Fibroblast of lung (primary cell): ENCODE data around the gene SULT4A1. TPM values are rescaled to one million over a fixed set of nuclear protein-coding genes. Genes with fewer than 3 reads are reported as not detected.

Source experiments
- DNase-seq, 2 donors: peaks; one replicate each; pipeline versions ENCODE4 v3.0.0 to v3.0.0-alpha.2; 2010; ENCODE audit warnings: low read depth in 2 of 2
- H2AFZ ChIP-seq: 2 replicates; pipeline ENCODE4 v1.5.1; 2012; ENCODE audit warnings: low read length, control low read depth, inconsistent platforms
- H3K27ac ChIP-seq: 2 replicates; pipeline ENCODE4 v1.5.1; 2011; ENCODE audit warnings: low read length, control low read depth; ENCODE audit not compliant: insufficient read depth
- H3K27me3 ChIP-seq: 2 replicates; pipeline ENCODE4 v1.5.1; 2011; ENCODE audit warnings: mild to moderate bottlenecking, low read length; ENCODE audit not compliant: control insufficient read depth, insufficient read depth
- H3K36me3 ChIP-seq: 2 replicates; pipeline ENCODE4 v1.5.1; 2011; ENCODE audit warnings: low read length; ENCODE audit not compliant: control insufficient read depth, insufficient read depth
- H3K4me1 ChIP-seq: 2 replicates; pipeline ENCODE4 v1.5.1; 2011; ENCODE audit warnings: low read length; ENCODE audit not compliant: control insufficient read depth, insufficient read depth; ENCODE audit errors: extremely low read depth
- H3K4me2 ChIP-seq: 2 replicates; pipeline ENCODE4 v1.5.1; 2011; ENCODE audit warnings: low read length, control low read depth; ENCODE audit not compliant: insufficient read depth; ENCODE audit errors: extremely low read depth
- H3K4me3 ChIP-seq, 4 experiments: fragments of 200-600 bp in 1 of 4; sonication (generic) in 1 of 4; replicated peaks in 1 of 4; 2 replicates each; pipeline ENCODE4 v1.5.1; 2011 to 2016; ENCODE audit warnings: low read length in 4 of 4, low read depth in 3 of 4, mild to moderate bottlenecking in 3 of 4, control low read depth in 2 of 4, inconsistent platforms in 1 of 4, mixed read lengths in 1 of 4; ENCODE audit not compliant: insufficient read depth in 1 of 4; ENCODE audit errors: control extremely low read depth in 1 of 4
- H3K79me2 ChIP-seq: 2 replicates; pipeline ENCODE4 v1.5.1; 2012; ENCODE audit warnings: mild to moderate bottlenecking, low read length, inconsistent platforms; ENCODE audit not compliant: control insufficient read depth, insufficient read depth
- H3K9ac ChIP-seq: 2 replicates; pipeline ENCODE4 v1.5.1; 2011; ENCODE audit warnings: mild to moderate bottlenecking, low read length, control low read depth; ENCODE audit not compliant: insufficient read depth
- H3K9me3 ChIP-seq: 2 replicates; pipeline ENCODE4 v1.5.1; 2012; ENCODE audit warnings: low read depth, low read length; ENCODE audit not compliant: control insufficient read depth, insufficient read depth
- H4K20me1 ChIP-seq: 2 replicates; pipeline ENCODE4 v1.5.1; 2011; ENCODE audit warnings: low read length; ENCODE audit not compliant: control insufficient read depth, insufficient read depth; ENCODE audit errors: extremely low read depth
- CTCF ChIP-seq, 2 donors: IDR thresholded peaks in 1 of 2; conservative IDR thresholded peaks in 1 of 2; 1 replicate in 1 of 2; 2 replicates in 1 of 2; pipeline ENCODE4 v1.5.1; 2011 to 2012; ENCODE audit warnings: low read length in 2 of 2, control low read depth in 1 of 2, inconsistent platforms in 1 of 2, low read depth in 1 of 2, mild to moderate bottlenecking in 1 of 2
- EZH2 ChIP-seq: IDR thresholded peaks from 2 replicates; pipeline ENCODE4 v1.5.1; 2012; ENCODE audit warnings: low read length, control low read depth, mild to moderate bottlenecking; ENCODE audit errors: missing control alignments
- polyA plus RNA-seq, 2 donors: library from polyadenylated mRNA; depleted of rRNA in 1 of 2; stranded (reverse) in 1 of 2; unstranded in 1 of 2; fragments of >200 nt; gene quantifications; 2 replicates each; pipeline ENCODE4 v1.2.1, GENCODE V29; 2011 to 2012; ENCODE audit warnings: missing spikeins in 1 of 2
- total RNA-seq: library from RNA; depleted of rRNA; stranded (reverse); fragments of >200 nt; gene quantifications from 2 replicates; pipeline ENCODE4 v1.2.1, GENCODE V29; 2014

Gene SULT4A1
- total and polyA plus RNA-seq, 2 donors (not counting 1 experiment from before 2014, with no cell fraction given): 0.16 to 0.50 TPM

DNA sequence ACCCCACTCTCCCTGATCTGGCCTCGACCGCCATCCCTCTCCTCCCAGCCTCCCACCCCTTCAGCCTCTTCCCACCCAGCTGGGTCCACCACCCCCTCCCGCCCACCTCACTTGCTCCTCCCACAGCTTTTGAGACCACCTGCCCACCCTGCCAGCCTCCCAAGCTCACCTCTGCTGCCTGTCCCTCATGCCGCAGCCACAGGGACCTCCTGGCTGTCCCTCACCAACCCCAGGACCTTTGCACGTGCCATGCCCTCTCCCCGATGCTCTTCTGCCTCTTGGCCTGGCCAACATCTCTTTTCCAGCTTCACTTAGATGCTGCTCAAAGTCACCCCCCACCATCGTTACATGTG is 23.0 kb upstream of the SULT4A1 start:
- no peaks in the 10 kb centered on the region for H3K4me1 ChIP-seq
- no peak overlapping the region for H3K27ac ChIP-seq
- H3K4me3 ChIP-seq: no peak overlapping the region
- no peaks in the 10 kb centered on the region for H4K20me1 ChIP-seq
- H3K9ac ChIP-seq: no peak overlapping the region
- no peak for TF ChIP-seq EZH2
- no peak for TF ChIP-seq CTCF (conservative IDR thresholded peaks at IDR 0.05 in 1 of 2, IDR thresholded peaks at IDR 0.05 in 1 of 2; ENCODE audit: low read depth in 1 of 2, low read length in 2 of 2)
- H3K9me3 ChIP-seq: no peaks in the 10 kb centered on the region
- no peak for DNase-seq
- H3K27me3 ChIP-seq: peaks cover 4% of the 10 kb centered on the region
- no peaks in the 10 kb centered on the region for H3K79me2 ChIP-seq
- H2AFZ ChIP-seq: no peak overlapping the region
- no peak overlapping the region for H3K4me2 ChIP-seq
- H3K36me3 ChIP-seq: no peaks in the 10 kb centered on the region

- H3K4me3 ChIP-seq: no peak overlapping the region
- H4K20me1 ChIP-seq: no peaks in the 10 kb centered on the region
- peak; percentile 79 to 84 for TF ChIP-seq CTCF (conservative IDR thresholded peaks at IDR 0.05 in 1 of 2, IDR thresholded peaks at IDR 0.05 in 1 of 2; ENCODE audit: low read depth in 1 of 2, low read length in 2 of 2)
- no peak for TF ChIP-seq EZH2
- peaks cover 2% of the 10 kb centered on the region for H3K27me3 ChIP-seq
- no peaks in the 10 kb centered on the region for H3K9me3 ChIP-seq
- no peak overlapping the region for H3K9ac ChIP-seq
- no peaks in the 10 kb centered on the region for H3K36me3 ChIP-seq
- H3K4me1 ChIP-seq: no peaks in the 10 kb centered on the region
- no peak overlapping the region for H2AFZ ChIP-seq
- H3K79me2 ChIP-seq: no peaks in the 10 kb centered on the region
- no peak overlapping the region for H3K4me2 ChIP-seq
- DNase-seq: peak; percentile 25 to 53
- no peak overlapping the region for H3K27ac ChIP-seq
Observed at GRCh38 chr22:43884600-43885318, 22.4 kb upstream of the SULT4A1 start.

GRCh38 chr22:43883719-43884415 is 21.6 kb upstream of the SULT4A1 start:
- DNase-seq: no peak
- Histone ChIP-seq H3K27ac (no peak overlapping the region), H3K4me3 (no peak overlapping the region), H3K9ac (no peak overlapping the region), H3K4me1 (no peaks in the 10 kb centered on the region), H3K27me3 (peaks cover 2% of the 10 kb centered on the region), H3K79me2 (no peaks in the 10 kb centered on the region), H4K20me1 (no peaks in the 10 kb centered on the region), H3K9me3 (no peaks in the 10 kb centered on the region), H3K36me3 (no peaks in the 10 kb centered on the region), H2AFZ (no peak overlapping the region), H3K4me2 (no peak overlapping the region)
- TF ChIP-seq CTCF (conservative IDR thresholded peaks at IDR 0.05 in 1 of 2, IDR thresholded peaks at IDR 0.05 in 1 of 2; ENCODE audit: low read depth in 1 of 2, low read length in 2 of 2) (no peak), EZH2 (no peak)
